A549 treated with DMSO at 1 μM for 4 hours (cell line): ENCODE results near the gene MROH8. TPM values are rescaled to one million over a fixed set of nuclear protein-coding genes. Genes with fewer than 3 reads are reported as not detected.

Experiments used
- total RNA-seq: library from RNA; stranded (reverse); fragments of 200-300 nt; extraction: Qiagen RNA extraction; gene quantifications from 5 replicates; pipeline ENCODE4 v1.2.3, GENCODE V29; 2022; ENCODE audit warnings: low read depth

The MROH8 gene
- 0.62 to 1.1 TPM (median 1.00 TPM) in 5 replicates for total RNA-seq

GRCh38 chr20:37178839-37179682, at the start of gene MROH8, which contains the start of gene RPN2:
Gene MROH8 (minus strand): TSS chr20:37179548.
Gene RPN2 (plus strand): TSS chr20:37179330. CDS start chr20:37179357, 27 bp downstream.

GRCh38 chr20:37095599-37096414, 83.5 kb downstream of the MROH8 start, which contains the start of gene RBL1:
Gene RBL1 (minus strand): TSS chr20:37095997. CDS start chr20:37095928, 69 bp downstream.

Other genes with a start within 250 kb of the MROH8 start
- gene SAMHD1, start 227.8 kb downstream of the MROH8 start, total RNA-seq: 6.8 to 8.6 TPM (median 8.1 TPM) in 5 replicates
- 9.3 to 12.6 TPM (median 11.5 TPM) in 5 replicates for gene RBL1, start 83.6 kb downstream of the MROH8 start, total RNA-seq
- 257 to 271 TPM (median 268 TPM) in 5 replicates for gene RPN2, start 218 bp downstream of the MROH8 start, total RNA-seq
- not detected in 5 replicates for gene GHRH, start 82.3 kb upstream of the MROH8 start, total RNA-seq
- 89.9 to 101 TPM (median 97.6 TPM) in 5 replicates for gene MANBAL, start 110.1 kb upstream of the MROH8 start, total RNA-seq
- gene SRC, start 166.6 kb upstream of the MROH8 start, total RNA-seq: 166 to 205 TPM (median 196 TPM) in 5 replicates